HepG2 (cell line): ENCODE measurements around the gene TGFB2. TPM values are rescaled to one million over a fixed set of nuclear protein-coding genes. Genes with fewer than 3 reads are reported as not detected.

Experiments used
- ADNP ChIP-seq: sonication (generic); formaldehyde crosslinking; IDR thresholded peaks from 2 replicates; pipeline ENCODE4 v1.4.0; 2020; ENCODE audit warnings: missing genetic modification reagents
- CC2D1A ChIP-seq: sonication (generic); formaldehyde crosslinking; IDR thresholded peaks from 2 replicates; pipeline ENCODE4 v1.8.1; 2023; ENCODE audit warnings: mild to moderate bottlenecking, missing genetic modification reagents
- CSRNP1 ChIP-seq: sonication (generic); formaldehyde crosslinking; IDR thresholded peaks from 2 replicates; pipeline ENCODE4 v1.8.1; 2023; ENCODE audit warnings: mild to moderate bottlenecking, missing genetic modification reagents
- EED ChIP-seq: sonication (generic); formaldehyde crosslinking; IDR thresholded peaks from 2 replicates; pipeline ENCODE4 v1.5.0; 2020; ENCODE audit warnings: mild to moderate bottlenecking, missing genetic modification reagents
- HOXA9 ChIP-seq: sonication (generic); formaldehyde crosslinking; IDR thresholded peaks from 2 replicates; pipeline ENCODE4 v1.8.1; 2022; ENCODE audit warnings: missing genetic modification reagents, mild to moderate bottlenecking, moderate library complexity, borderline replicate concordance
- IKZF5 ChIP-seq: IDR thresholded peaks from 2 replicates; pipeline ENCODE4 v1.6.1; 2018; ENCODE audit warnings: missing genetic modification reagents, mild to moderate bottlenecking, missing compliant biosample characterization
- KDM2A ChIP-seq: sonication (generic); formaldehyde crosslinking; IDR thresholded peaks from 2 replicates; pipeline ENCODE4 v1.4.0; 2020; ENCODE audit warnings: low read depth, missing genetic modification reagents, borderline replicate concordance
- KMT2A ChIP-seq: sonication (generic); formaldehyde crosslinking; IDR thresholded peaks from 2 replicates; pipeline ENCODE4 v1.4.0; 2020; ENCODE audit warnings: missing genetic modification reagents
- PHB2 ChIP-seq: fragments of 450-650 bp; IDR thresholded peaks from 2 replicates; pipeline ENCODE4 v1.6.1; 2018; ENCODE audit not compliant: partially characterized antibody
- SALL1 ChIP-seq: sonication (generic); formaldehyde crosslinking; IDR thresholded peaks from 2 replicates; pipeline ENCODE4 v1.8.0; 2022; ENCODE audit warnings: mild to moderate bottlenecking, missing genetic modification reagents
- STAT6 ChIP-seq: sonication (generic); formaldehyde crosslinking; IDR thresholded peaks from 2 replicates; pipeline ENCODE4 v1.4.0; 2020; ENCODE audit warnings: missing genetic modification reagents, mild to moderate bottlenecking, borderline replicate concordance
- TEAD3 ChIP-seq: optimal IDR thresholded peaks from 2 replicates; pipeline ENCODE3; 2016; ENCODE audit warnings: borderline replicate concordance
- ZFP36L2 ChIP-seq: sonication (generic); formaldehyde crosslinking; IDR thresholded peaks from 2 replicates; pipeline ENCODE4 v1.4.0; 2020; ENCODE audit warnings: missing genetic modification reagents
- ZGPAT ChIP-seq: IDR thresholded peaks from 2 replicates; pipeline ENCODE4 v1.6.1; 2016; ENCODE audit warnings: mild to moderate bottlenecking
- ZNF17 ChIP-seq: sonication (generic); formaldehyde crosslinking; IDR thresholded peaks from 2 replicates; pipeline ENCODE4 v1.5.0; 2020; ENCODE audit warnings: mild to moderate bottlenecking, missing genetic modification reagents
- ZNF256 ChIP-seq: sonication (generic); formaldehyde crosslinking; conservative IDR thresholded peaks from 2 replicates; pipeline ENCODE4 v1.4.0; 2020; ENCODE audit warnings: missing genetic modification reagents
- ZNF414 ChIP-seq: sonication (generic); formaldehyde crosslinking; IDR thresholded peaks from 2 replicates; pipeline ENCODE4 v1.5.0; 2020; ENCODE audit warnings: missing genetic modification reagents
- ZNF597 ChIP-seq: sonication (generic); formaldehyde crosslinking; IDR thresholded peaks from 2 replicates; pipeline ENCODE4 v1.5.0; 2020; ENCODE audit warnings: missing genetic modification reagents
- ZNF788 ChIP-seq: sonication (generic); formaldehyde crosslinking; IDR thresholded peaks from 2 replicates; pipeline ENCODE4 v1.5.0; 2020; ENCODE audit warnings: mild to moderate bottlenecking, missing genetic modification reagents, borderline replicate concordance
- ZNF792 ChIP-seq: IDR thresholded peaks from 2 replicates; pipeline ENCODE4 v1.6.1; 2016
- polyA plus RNA-seq, 8 experiments: library from polyadenylated mRNA; depleted of rRNA in 3 of 8; stranded (reverse) in 7 of 8; unstranded in 1 of 8; fragments of >200 nt; fragmentation: Illumina TruSeq in 4 of 8; extraction: Trizol in 4 of 8; gene quantifications; 2 replicates each; pipeline versions ENCODE4 v1.2.1 to v1.2.3, GENCODE V29; 2011 to 2016; ENCODE audit warnings: low read depth in 4 of 8, missing spikeins in 1 of 8, mixed read lengths in 1 of 8; ENCODE audit not compliant: insufficient read depth in 1 of 8
- total RNA-seq, 5 experiments: library from RNA; depleted of rRNA; stranded (reverse); fragments of >200 nt; fragmentation: Illumina TruSeq; extraction: Trizol; gene quantifications; 2 replicates each; pipeline ENCODE4 v1.2.3, GENCODE V29; 2016; ENCODE audit warnings: low read depth in 1 of 5

The TGFB2 gene
- total and polyA plus RNA-seq, 2 of the 13 experiments (the other 11 are each of a cell fraction or from before 2014, with no cell fraction given) = 0.07 TPM; not detected in 1

- TF ChIP-seq CC2D1A (CRISPR knock-in tag) = no peak
- TF ChIP-seq KMT2A = no peak
- TF ChIP-seq ZNF597 = no peak
- TF ChIP-seq ZNF792 (CRISPR knock-in tag) = no peak
- no peak for TF ChIP-seq ZNF256
- TF ChIP-seq ZNF788 (CRISPR knock-in tag) = no peak
- no peak for TF ChIP-seq IKZF5 (CRISPR knock-in tag)
- no peak for TF ChIP-seq PHB2
- no peak for TF ChIP-seq ZNF414 (CRISPR knock-in tag)
- no peak for TF ChIP-seq STAT6 (CRISPR knock-in tag)
- no peak for TF ChIP-seq ZNF17 (CRISPR knock-in tag)
- TF ChIP-seq ZGPAT (CRISPR knock-in tag) = no peak
- no peak for TF ChIP-seq ZFP36L2 (CRISPR knock-in tag)
- TF ChIP-seq CSRNP1 (CRISPR knock-in tag) = no peak
- TF ChIP-seq EED (CRISPR knock-in tag) = no peak
- no peak for TF ChIP-seq KDM2A (CRISPR knock-in tag)
- no peak for TF ChIP-seq ADNP
- TF ChIP-seq SALL1 = peak; percentile 58
- peak; percentile 96 for TF ChIP-seq TEAD3 (CRISPR knock-in tag)
- no peak for TF ChIP-seq HOXA9 (CRISPR knock-in tag)
Measured at GRCh38 chr1:218380125-218380977, 35.2 kb downstream of the TGFB2 start (continued).
